Measurements from ENCODE around the gene CYP1A2.
A peak's percentile ranks its signal among the peaks of the same experiment; 100 is the strongest.

CYP1A2 gene

GRCh38 chr15:74723754-74724334 is 24.8 kb upstream of the CYP1A2 start:
- H3K4ac ChIP-seq (ENCODE audit: low read depth, low read length): no peak overlapping the region
- no CpG with 5 or more reads among the region's 1 CpG for WGBS (ENCODE audit: extremely low coverage, insufficient coverage, insufficient read length)
- H3K23ac ChIP-seq (ENCODE audit: low read length): no peak overlapping the region
- no peak overlapping the region for H2AFZ ChIP-seq (ENCODE audit: insufficient read depth, low read length, poor library complexity)
- no peak overlapping the region for H2BK120ac ChIP-seq (ENCODE audit: insufficient read depth, low read length, poor library complexity)
- no peak overlapping the region for H3K4me3 ChIP-seq (ENCODE audit: low read depth, low read length)
- H4K12ac ChIP-seq (ENCODE audit: low read depth, low read length): no peak overlapping the region
- H4K8ac ChIP-seq (ENCODE audit: low read depth, low read length): no peak overlapping the region
- H3K79me1 ChIP-seq (ENCODE audit: low read length): no peaks in the 10 kb centered on the region
- peaks cover 14% of the 10 kb centered on the region for H3K9me3 ChIP-seq (ENCODE audit: insufficient read depth, low read depth, low read length)
- H3K27ac ChIP-seq (ENCODE audit: low read depth, low read length): no peak overlapping the region
- peak; percentile 18 to 75 for DNase-seq
- no peak overlapping the region for H3K14ac ChIP-seq (ENCODE audit: low read length)
- no peak overlapping the region for H2BK12ac ChIP-seq (ENCODE audit: low read length)
- H4K91ac ChIP-seq (ENCODE audit: low read depth, low read length): no peak overlapping the region
- H3K4me1 ChIP-seq (ENCODE audit: control insufficient read depth in 1 of 2, insufficient read depth in 2 of 2, low read length in 2 of 2): peaks cover 10% of the 10 kb centered on the region in 2 experiments
- H3K79me2 ChIP-seq (ENCODE audit: control insufficient read depth, insufficient read depth, low read length, poor library complexity): no peaks in the 10 kb centered on the region
- no peak overlapping the region for H2BK5ac ChIP-seq (ENCODE audit: low read depth, low read length, poor library complexity)
- no peak overlapping the region for H3K9ac ChIP-seq (ENCODE audit: low read length)
- H2AK5ac ChIP-seq (ENCODE audit: low read length): no peak overlapping the region
- peaks cover 19% of the 10 kb centered on the region for H3K27me3 ChIP-seq (ENCODE audit: insufficient read depth, low read length)
- H3K18ac ChIP-seq (ENCODE audit: low read length): no peak overlapping the region
- no peak overlapping the region for H3K4me2 ChIP-seq (ENCODE audit: low read length)
- H3K36me3 ChIP-seq (ENCODE audit: control insufficient read depth in 1 of 2, insufficient read depth in 2 of 2, low read length in 2 of 2): no peaks in the 10 kb centered on the region

DNA sequence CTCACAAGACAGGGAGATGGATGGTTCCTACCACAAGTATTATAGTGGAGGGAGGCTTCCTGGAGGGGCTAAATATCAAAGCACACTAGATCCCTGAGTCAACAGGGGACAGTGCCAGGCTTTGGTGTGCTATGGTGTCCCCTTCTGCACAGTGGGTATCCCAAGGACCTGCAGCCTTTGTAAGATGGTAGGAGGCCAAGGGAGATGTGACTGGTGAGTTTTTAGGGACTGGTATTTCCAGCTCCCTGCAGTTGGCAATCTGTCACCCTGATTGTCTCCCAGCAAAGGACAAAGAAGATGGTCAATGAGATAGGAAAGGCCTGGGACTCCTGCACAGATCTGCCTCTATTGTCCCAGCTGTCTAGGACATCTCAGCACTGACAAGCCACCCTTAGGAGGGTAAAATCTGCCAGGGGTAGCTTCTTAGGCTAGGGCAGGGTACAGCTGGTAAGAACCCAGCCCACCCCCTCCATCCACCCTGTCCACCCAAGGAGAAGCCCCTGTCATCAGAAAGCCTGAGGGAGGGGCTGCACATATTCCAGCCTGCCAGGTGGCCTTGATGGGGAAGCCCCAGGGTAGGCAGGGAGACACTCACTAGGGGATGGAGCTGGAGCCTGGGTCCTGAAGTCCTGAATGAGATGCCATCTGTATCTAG is 23.9 kb upstream of the CYP1A2 start:
- Histone ChIP-seq H3K14ac (ENCODE audit: low read length) (no peak overlapping the region), H3K4me2 (ENCODE audit: low read length) (no peak overlapping the region), H3K27me3 (ENCODE audit: insufficient read depth, low read length) (peaks cover 19% of the 10 kb centered on the region), H3K9ac (ENCODE audit: low read length) (no peak overlapping the region), H3K79me2 (ENCODE audit: control insufficient read depth, insufficient read depth, low read length, poor library complexity) (no peaks in the 10 kb centered on the region), H3K79me1 (ENCODE audit: low read length) (no peaks in the 10 kb centered on the region), H2BK5ac (ENCODE audit: low read depth, low read length, poor library complexity) (no peak overlapping the region), H3K27ac (ENCODE audit: low read depth, low read length) (no peak overlapping the region), H3K4me1 (ENCODE audit: control insufficient read depth in 1 of 2, insufficient read depth in 2 of 2, low read length in 2 of 2) (peaks cover 10% of the 10 kb centered on the region in 2 experiments), H3K4ac (ENCODE audit: low read depth, low read length) (no peak overlapping the region), H4K91ac (ENCODE audit: low read depth, low read length) (no peak overlapping the region), H2AK5ac (ENCODE audit: low read length) (no peak overlapping the region), H4K8ac (ENCODE audit: low read depth, low read length) (no peak overlapping the region), H3K4me3 (ENCODE audit: low read depth, low read length) (no peak overlapping the region), H2AFZ (ENCODE audit: insufficient read depth, low read length, poor library complexity) (no peak overlapping the region), H3K18ac (ENCODE audit: low read length) (no peak overlapping the region), H2BK12ac (ENCODE audit: low read length) (no peak overlapping the region), H3K36me3 (ENCODE audit: control insufficient read depth in 1 of 2, insufficient read depth in 2 of 2, low read length in 2 of 2) (no peaks in the 10 kb centered on the region), H3K23ac (ENCODE audit: low read length) (no peak overlapping the region), H2BK120ac (ENCODE audit: insufficient read depth, low read length, poor library complexity) (no peak overlapping the region), H4K12ac (ENCODE audit: low read depth, low read length) (no peak overlapping the region), H3K9me3 (ENCODE audit: insufficient read depth, low read depth, low read length) (peaks cover 14% of the 10 kb centered on the region)
- DNase-seq: no peak

DNA sequence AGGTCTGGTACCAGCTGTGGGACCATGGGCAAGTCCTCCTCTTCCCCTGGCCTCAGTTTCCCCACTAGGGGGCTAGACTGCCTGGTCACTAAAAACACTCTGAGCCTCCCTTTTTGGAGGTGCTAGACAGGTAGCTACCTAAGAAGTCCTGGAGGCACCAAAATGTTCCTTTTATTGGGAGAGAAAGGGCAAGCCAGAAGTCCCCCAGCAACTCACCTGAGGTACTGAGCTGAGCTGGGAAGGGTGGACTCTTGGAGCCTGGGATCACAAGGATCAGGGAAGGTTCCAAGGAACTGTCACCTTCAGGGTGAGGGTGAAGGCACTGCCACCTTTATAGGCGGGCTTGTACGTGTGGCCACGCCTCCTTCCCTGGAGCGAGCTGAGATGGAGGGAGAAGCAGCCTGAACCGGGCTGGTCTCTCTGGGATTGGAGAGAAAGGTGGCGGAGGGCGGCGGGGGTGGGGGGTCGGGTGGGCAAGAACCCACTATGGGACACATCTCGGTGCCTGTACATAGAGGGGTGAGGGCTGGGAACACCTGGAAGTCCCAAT is 23.3 kb upstream of the CYP1A2 start, which contains the start of gene CYP1A1:
Gene CYP1A1, minus strand, starts transcription at position 304 of the 550 bp plus-strand sequence. CDS start 2,431 bp downstream, outside the sequence.
- no peak within 1 kb of the TSS for H2BK120ac ChIP-seq (ENCODE audit: insufficient read depth, low read length, poor library complexity)
- no peak within 1 kb of the TSS for H3K4ac ChIP-seq (ENCODE audit: low read depth, low read length)
- no peak within 1 kb of the TSS for H2BK12ac ChIP-seq (ENCODE audit: low read length)
- no peak within 1 kb of the TSS for H4K12ac ChIP-seq (ENCODE audit: low read depth, low read length)
- H2BK5ac ChIP-seq (ENCODE audit: low read depth, low read length, poor library complexity): no peak within 1 kb of the TSS
- WGBS (ENCODE audit: extremely low coverage, insufficient coverage, insufficient read length): no CpG with 5 or more reads among the region's 10 CpGs
- H4K8ac ChIP-seq (ENCODE audit: low read depth, low read length): no peak within 1 kb of the TSS
- peak within 1 kb of the TSS; percentile 61 for H3K4me3 ChIP-seq (ENCODE audit: low read depth, low read length)
- no peak within 1 kb of the TSS for H3K18ac ChIP-seq (ENCODE audit: low read length)
- peak within 1 kb of the TSS; percentile 71 for H3K4me2 ChIP-seq (ENCODE audit: low read length)
- DNase-seq: peak in 1 of 2 donors; percentile 57
- no peaks in the 10 kb centered on the region for H3K79me1 ChIP-seq (ENCODE audit: low read length)
- no peaks in the 10 kb centered on the region for H3K36me3 ChIP-seq (ENCODE audit: control insufficient read depth in 1 of 2, insufficient read depth in 2 of 2, low read length in 2 of 2)
- H3K9me3 ChIP-seq (ENCODE audit: insufficient read depth, low read depth, low read length): peaks cover 12% of the 10 kb centered on the region
- H3K9ac ChIP-seq (ENCODE audit: low read length): no peak within 1 kb of the TSS
- H3K4me1 ChIP-seq (ENCODE audit: control insufficient read depth in 1 of 2, insufficient read depth in 2 of 2, low read length in 2 of 2): peaks cover 10% of the 10 kb centered on the region in 2 experiments
- no peak within 1 kb of the TSS for H3K27ac ChIP-seq (ENCODE audit: low read depth, low read length)
- no peak within 1 kb of the TSS for H4K91ac ChIP-seq (ENCODE audit: low read depth, low read length)
- no peak within 1 kb of the TSS for H2AK5ac ChIP-seq (ENCODE audit: low read length)
- H3K27me3 ChIP-seq (ENCODE audit: insufficient read depth, low read length): peaks cover 19% of the 10 kb centered on the region
- H3K79me2 ChIP-seq (ENCODE audit: control insufficient read depth, insufficient read depth, low read length, poor library complexity): no peaks in the 10 kb centered on the region
- H3K23ac ChIP-seq (ENCODE audit: low read length): no peak within 1 kb of the TSS
- no peak within 1 kb of the TSS for H3K14ac ChIP-seq (ENCODE audit: low read length)
- peak within 1 kb of the TSS; percentile 45 for H2AFZ ChIP-seq (ENCODE audit: insufficient read depth, low read length, poor library complexity)

DNA sequence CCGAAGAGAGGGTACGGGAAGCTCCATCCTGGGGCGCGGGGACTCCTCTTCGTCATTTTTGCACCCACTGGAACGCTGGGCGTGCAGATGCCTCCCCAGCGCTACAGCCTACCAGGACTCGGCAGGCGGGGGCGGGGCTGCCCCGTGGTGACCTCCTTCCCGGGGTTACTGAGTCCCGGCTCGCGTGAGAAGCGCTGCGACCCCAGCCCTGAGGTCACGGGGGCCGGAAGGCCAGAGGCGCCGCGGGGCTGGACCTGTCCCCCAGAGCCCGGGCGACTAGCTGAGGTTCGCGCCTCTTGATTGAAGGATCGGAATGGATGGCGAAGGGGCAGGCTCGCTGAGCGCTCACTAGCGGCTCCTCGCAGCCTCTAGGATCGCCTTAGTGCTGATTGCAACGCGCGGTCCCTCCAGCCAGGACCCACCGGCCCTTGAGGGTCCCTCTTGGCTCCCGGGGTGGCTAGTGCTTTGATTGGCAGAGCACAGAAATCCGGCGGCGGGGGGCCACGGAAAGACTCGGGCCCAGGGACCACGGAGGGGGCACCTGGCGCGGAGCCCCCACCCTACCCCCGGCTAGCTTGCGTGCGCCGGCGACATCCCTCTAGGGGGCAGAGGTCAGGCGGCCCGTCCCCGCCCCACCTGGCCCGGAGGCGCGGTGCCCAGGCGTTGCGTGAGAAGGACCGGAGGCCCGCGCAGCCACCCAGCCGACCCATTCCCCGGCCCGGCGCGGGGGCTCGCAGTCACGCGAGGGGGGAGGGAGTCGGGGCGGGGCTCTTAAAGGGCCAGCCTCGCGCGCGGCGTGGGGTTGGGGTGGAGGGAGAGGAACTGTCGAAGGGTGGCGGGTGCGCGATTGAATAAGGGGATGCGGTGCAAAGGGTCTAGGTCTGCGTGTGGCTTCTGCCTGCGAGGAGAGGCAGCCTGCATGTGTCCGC is 22.5 kb upstream of the CYP1A2 start:
- H3K27ac ChIP-seq (ENCODE audit: low read depth, low read length): no peak overlapping the region
- no peak overlapping the region for H2BK5ac ChIP-seq (ENCODE audit: low read depth, low read length, poor library complexity)
- H3K9me3 ChIP-seq (ENCODE audit: insufficient read depth, low read depth, low read length): peaks cover 12% of the 10 kb centered on the region
- peak; percentile 3 to 23 for DNase-seq
- peaks cover 10% of the 10 kb centered on the region in 2 experiments for H3K4me1 ChIP-seq (ENCODE audit: control insufficient read depth in 1 of 2, insufficient read depth in 2 of 2, low read length in 2 of 2)
- H3K27me3 ChIP-seq (ENCODE audit: insufficient read depth, low read length): peaks cover 19% of the 10 kb centered on the region
- no peaks in the 10 kb centered on the region for H3K79me1 ChIP-seq (ENCODE audit: low read length)
- H3K9ac ChIP-seq (ENCODE audit: low read length): no peak overlapping the region
- H3K36me3 ChIP-seq (ENCODE audit: control insufficient read depth in 1 of 2, insufficient read depth in 2 of 2, low read length in 2 of 2): no peaks in the 10 kb centered on the region
- peak overlapping the region; percentile 45 for H2AFZ ChIP-seq (ENCODE audit: insufficient read depth, low read length, poor library complexity)
- no peak overlapping the region for H2AK5ac ChIP-seq (ENCODE audit: low read length)
- H3K4me2 ChIP-seq (ENCODE audit: low read length): peak overlapping the region; percentile 71
- peak overlapping the region; percentile 61 for H3K4me3 ChIP-seq (ENCODE audit: low read depth, low read length)
- H3K4ac ChIP-seq (ENCODE audit: low read depth, low read length): no peak overlapping the region
- H3K23ac ChIP-seq (ENCODE audit: low read length): no peak overlapping the region
- H4K12ac ChIP-seq (ENCODE audit: low read depth, low read length): no peak overlapping the region
- no CpG with 5 or more reads among the region's 86 CpGs for WGBS (ENCODE audit: extremely low coverage, insufficient coverage, insufficient read length)
- no peaks in the 10 kb centered on the region for H3K79me2 ChIP-seq (ENCODE audit: control insufficient read depth, insufficient read depth, low read length, poor library complexity)
- H3K14ac ChIP-seq (ENCODE audit: low read length): no peak overlapping the region
- no peak overlapping the region for H2BK12ac ChIP-seq (ENCODE audit: low read length)
- H2BK120ac ChIP-seq (ENCODE audit: insufficient read depth, low read length, poor library complexity): no peak overlapping the region
- H4K8ac ChIP-seq (ENCODE audit: low read depth, low read length): no peak overlapping the region
- no peak overlapping the region for H3K18ac ChIP-seq (ENCODE audit: low read length)
- no peak overlapping the region for H4K91ac ChIP-seq (ENCODE audit: low read depth, low read length)

Data from trophoblast cell (in vitro differentiated cells and primary cell).